GM19351 (cell line): Measurements from ENCODE around the gene IL6.

ENCODE experiments used
- ATAC-seq: cut with Tn5 transposase; IDR thresholded peaks from one replicate; pipeline ENCODE4 v1.9.1; 2021; ENCODE audit warnings: mild to moderate bottlenecking, moderate library complexity; ENCODE audit not compliant: unreplicated experiment

The IL6 gene

DNA sequence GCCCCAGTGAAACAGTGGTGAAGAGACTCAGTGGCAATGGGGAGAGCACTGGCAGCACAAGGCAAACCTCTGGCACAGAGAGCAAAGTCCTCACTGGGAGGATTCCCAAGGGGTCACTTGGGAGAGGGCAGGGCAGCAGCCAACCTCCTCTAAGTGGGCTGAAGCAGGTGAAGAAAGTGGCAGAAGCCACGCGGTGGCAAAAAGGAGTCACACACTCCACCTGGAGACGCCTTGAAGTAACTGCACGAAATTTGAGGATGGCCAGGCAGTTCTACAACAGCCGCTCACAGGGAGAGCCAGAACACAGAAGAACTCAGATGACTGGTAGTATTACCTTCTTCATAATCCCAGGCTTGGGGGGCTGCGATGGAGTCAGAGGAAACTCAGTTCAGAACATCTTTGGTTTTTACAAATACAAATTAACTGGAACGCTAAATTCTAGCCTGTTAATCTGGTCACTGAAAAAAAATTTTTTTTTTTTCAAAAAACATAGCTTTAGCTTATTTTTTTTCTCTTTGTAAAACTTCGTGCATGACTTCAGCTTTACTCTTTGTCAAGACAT, 574 bp upstream of the IL6 start:
- ATAC-seq: peak; percentile 71

DNA sequence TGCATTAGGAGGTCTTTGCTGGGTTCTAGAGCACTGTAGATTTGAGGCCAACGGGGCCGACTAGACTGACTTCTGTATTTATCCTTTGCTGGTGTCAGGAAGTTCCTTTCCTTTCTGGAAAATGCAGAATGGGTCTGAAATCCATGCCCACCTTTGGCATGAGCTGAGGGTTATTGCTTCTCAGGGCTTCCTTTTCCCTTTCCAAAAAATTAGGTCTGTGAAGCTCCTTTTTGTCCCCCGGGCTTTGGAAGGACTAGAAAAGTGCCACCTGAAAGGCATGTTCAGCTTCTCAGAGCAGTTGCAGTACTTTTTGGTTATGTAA, 675 bp downstream of the IL6 start:
- ATAC-seq: no peak

DNA sequence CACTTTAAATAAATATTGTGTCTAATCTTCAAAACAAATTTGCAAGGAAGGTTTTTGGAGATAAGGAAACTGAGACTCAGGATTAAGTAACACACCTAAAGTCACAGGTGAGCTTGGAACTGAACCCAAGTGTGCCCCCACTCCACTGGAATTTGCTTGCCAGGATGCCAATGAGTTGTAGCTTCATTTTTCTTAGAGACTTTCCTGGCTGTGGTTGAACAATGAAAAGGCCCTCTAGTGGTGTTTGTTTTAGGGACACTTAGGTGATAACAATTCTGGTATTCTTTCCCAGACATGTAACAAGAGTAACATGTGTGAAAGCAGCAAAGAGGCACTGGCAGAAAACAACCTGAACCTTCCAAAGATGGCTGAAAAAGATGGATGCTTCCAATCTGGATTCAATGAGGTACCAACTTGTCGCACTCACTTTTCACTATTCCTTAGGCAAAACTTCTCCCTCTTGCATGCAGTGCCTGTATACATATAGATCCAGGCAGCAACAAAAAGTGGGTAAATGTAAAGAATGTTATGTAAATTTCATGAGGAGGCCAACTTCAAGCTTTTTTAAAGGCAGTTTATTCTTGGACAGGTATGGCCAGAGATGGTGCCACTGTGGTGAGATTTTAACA, 1.5 kb downstream of the IL6 start:
- ATAC-seq: no peak

DNA sequence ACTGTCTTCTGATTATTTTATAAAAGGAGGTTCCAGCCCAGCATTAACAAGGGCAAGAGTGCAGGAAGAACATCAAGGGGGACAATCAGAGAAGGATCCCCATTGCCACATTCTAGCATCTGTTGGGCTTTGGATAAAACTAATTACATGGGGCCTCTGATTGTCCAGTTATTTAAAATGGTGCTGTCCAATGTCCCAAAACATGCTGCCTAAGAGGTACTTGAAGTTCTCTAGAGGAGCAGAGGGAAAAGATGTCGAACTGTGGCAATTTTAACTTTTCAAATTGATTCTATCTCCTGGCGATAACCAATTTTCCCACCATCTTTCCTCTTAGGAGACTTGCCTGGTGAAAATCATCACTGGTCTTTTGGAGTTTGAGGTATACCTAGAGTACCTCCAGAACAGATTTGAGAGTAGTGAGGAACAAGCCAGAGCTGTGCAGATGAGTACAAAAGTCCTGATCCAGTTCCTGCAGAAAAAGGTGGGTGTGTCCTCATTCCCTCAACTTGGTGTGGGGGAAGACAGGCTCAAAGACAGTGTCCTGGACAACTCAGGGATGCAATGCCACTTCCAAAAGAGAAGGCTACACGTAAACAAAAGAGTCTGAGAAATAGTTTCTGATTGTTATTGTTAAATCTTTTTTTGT, 2.3 kb downstream of the IL6 start:
- no peak for ATAC-seq

DNA sequence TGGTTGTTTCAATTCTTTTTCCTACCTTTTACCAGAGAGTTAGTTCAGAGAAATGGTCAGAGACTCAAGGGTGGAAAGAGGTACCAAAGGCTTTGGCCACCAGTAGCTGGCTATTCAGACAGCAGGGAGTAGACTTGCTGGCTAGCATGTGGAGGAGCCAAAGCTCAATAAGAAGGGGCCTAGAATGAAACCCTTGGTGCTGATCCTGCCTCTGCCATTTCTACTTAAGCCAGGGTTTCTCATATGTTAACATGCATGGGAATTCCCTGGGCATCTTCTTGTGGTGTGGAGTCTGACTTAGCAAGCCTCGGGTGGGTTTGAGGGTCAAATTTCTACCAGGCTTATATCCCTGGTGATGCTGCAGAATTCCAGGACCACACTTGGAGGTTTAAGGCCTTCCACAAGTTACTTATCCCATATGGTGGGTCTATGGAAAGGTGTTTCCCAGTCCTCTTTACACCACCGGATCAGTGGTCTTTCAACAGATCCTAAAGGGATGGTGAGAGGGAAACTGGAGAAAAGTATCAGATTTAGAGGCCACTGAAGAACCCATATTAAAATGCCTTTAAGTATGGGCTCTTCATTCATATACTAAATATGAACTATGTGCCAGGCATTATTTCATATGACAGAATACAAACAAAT, 3.2 kb downstream of the IL6 start:
- ATAC-seq: no peak

DNA sequence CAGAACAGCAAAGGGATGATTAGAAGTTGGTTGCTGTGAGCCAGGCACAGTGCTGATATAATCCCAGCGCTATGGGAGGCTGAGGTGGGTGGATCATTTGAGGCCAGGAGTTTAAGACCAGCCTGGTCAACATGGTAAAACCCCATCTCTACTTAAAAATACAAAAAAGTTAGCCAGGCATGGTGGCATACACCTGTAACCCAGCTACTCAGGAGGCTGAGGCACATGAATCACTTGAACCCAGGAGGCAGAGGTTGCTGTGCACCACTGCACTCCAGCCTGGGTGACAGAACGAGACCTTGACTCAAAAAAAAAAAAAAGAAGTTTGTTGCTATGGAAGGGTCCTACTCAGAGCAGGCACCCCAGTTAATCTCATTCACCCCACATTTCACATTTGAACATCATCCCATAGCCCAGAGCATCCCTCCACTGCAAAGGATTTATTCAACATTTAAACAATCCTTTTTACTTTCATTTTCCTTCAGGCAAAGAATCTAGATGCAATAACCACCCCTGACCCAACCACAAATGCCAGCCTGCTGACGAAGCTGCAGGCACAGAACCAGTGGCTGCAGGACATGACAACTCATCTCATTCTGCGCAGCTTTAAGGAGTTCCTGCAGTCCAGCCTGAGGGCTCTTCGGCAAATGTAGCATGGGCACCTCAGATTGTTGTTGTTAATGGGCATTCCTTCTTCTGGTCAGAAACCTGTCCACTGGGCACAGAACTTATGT, 4.1 kb downstream of the IL6 start:
- ATAC-seq: no peak

DNA sequence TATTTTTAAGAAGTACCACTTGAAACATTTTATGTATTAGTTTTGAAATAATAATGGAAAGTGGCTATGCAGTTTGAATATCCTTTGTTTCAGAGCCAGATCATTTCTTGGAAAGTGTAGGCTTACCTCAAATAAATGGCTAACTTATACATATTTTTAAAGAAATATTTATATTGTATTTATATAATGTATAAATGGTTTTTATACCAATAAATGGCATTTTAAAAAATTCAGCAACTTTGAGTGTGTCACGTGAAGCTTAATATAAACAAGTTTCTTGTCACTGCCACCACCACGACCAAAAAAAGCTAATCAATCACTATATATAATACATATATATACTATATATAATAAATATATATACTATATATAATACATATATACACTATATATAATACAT, 4.8 kb downstream of the IL6 start:
- no peak for ATAC-seq

DNA sequence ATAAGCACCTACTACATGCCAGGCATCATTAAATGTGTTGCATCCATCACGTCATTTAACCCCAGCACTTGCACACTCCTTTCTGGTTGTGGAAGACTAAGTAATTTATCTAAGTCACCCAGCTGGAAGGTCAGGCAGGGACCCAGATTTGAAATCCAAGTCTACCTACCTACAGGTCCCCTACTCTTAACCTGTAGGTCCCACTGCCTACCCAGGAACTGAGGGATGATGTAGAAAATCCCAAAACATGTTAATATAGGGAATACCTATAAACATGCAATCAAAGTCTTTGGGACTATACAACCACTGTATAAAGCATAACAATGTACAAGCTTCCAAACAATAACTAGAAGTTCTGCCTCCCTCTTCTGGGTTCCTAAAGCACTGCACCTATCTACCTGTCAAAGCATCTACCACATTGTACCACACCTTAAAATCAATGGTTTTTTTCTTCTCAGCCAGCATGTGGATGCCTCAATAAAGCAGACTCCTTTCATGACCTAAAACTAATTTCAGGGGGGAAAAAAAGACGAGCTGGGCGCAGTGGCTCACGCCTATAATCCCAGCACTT, 5.6 kb downstream of the IL6 start:
- ATAC-seq: no peak

DNA sequence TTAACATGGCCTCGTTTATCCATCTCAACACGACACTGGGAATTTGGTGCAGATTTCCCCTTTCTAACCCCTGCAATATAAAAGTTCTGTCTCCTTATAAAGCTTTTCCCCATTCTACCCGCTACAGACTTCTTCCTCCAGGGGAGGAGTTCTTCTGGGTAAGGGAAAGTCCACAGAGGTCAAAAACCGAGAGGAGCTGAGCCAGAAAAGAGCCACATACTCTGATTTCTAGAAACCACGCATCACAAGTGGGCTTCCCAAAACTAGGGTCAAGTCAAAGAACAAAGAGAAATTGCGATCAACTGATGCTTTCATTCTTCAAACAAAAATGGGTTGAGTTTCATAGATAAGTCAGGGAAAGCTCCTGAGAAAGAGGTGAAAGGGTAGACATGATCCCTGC, 6.8 kb downstream of the IL6 start:
- no peak for ATAC-seq

DNA sequence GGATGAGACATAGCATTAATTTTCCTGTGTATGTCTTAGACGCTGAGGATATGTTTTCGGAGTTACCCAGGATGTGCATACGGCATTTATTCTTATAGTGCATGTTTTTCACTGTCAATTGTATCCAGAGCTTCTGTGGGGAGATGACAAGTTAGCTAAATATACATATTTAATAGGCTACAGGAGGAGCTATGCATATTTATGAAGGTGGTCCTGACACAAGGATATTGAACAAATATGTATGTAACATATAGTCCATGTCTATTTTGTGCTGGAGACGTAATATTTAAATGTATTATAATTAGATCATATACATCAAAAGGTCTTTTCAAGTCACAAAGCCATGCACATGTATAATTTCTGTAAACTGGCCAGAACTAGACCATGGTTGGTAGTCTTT, 16.0 kb downstream of the IL6 start:
- no peak for ATAC-seq

DNA sequence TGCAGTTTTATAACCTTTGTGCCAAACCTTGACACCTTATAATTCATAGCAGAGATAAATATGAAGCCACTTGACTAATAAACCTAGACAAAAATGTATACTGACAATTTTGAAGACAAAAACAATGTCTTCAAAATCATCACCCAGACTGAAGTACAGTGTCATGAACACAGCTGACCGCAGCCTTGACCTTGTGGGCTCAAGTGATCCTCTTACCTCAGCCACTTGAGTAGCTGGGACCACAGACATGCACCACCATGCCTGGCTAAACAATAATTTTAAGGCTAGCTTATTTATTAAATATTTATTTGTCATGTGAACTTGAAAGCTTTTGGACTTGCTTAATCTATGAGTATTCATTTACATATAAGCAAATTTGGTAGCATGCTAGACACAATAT, 24.3 kb downstream of the IL6 start:
- no peak for ATAC-seq

DNA sequence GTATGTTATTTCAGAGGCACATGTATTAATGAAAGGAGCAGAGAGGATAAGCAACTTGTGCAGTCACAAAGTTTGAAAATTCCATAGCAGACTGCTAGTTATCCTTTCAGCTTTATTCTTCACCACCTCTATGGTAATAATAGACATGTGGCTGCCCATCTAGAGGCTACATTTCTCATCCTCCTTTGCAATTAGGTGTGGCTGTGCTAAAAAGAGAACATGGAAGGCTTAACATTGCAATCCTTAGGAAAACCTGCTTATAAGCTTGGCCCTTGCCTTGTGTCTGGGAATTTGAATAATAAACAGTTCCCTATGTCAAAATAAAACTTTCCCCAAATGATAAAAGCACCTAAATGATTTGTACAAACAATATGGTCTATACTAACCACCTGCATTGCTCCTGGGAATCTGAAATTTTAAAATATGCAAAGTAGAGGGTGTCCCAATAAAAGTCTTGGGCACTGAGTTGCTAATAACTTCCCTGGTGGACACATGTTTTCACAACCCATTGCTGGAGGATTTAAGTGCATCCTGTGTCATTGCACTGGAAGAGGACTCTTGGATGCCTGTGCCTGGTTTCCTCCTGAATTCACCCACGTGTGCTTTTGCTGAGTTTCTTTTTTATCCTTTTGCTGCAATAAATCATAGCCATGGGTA, 30.5 kb downstream of the IL6 start:
- no peak for ATAC-seq

DNA sequence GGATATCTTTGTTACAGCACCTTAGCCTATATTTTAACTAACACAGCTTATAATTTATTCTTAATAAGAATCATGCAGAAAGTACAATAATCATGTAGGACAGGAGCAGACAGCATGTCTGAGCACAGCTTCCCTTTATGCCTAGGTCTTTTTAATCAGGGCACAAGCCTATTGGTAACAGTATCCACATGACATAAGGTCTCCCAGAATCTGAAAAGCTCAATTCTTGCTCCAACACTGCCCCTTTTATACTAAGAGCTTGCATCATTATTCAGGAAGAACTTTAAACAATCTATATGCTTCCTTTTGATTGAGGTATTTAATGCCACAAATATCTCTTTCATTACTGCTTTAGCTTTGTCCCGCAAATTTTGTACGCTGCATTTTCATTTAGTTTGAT, 31.6 kb downstream of the IL6 start:
- no peak for ATAC-seq

DNA sequence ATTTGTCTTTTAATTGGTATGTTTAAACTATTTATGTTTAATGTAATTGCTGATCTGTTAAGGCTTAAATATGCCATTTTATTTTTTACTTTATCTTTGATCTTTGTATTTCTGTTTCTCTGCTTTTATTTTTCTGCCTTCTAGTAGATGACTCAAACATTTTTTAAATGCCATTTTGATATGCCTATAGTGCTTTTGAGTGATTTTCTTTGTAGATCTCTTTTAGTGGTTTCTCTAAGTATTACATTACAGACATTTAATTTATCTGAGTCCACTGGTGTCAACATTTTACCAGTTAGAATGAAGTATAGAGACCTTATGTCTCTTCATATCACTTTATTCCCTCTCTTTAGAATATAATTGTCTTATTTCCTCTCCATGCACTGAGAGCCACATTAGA, 32.7 kb downstream of the IL6 start:
- ATAC-seq: no peak

DNA sequence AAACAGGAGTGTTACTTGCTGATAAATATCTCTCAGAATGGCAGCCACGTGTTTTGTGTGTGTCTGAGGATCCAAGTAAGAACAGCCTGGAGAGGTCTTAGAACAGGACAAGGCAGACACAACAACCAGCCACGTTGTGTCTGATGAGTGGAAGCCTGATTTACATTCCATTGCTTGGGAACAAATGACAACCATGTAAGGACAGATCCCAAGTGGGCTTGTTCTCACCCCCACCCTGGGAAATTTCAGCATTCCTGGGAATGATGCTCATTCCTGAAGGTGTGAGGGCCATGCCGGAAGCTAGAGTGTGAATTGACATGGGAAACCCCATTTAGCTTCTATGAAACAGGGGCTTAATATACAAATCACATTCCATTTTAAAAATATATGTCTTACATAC, 35.9 kb downstream of the IL6 start:
- no peak for ATAC-seq

DNA sequence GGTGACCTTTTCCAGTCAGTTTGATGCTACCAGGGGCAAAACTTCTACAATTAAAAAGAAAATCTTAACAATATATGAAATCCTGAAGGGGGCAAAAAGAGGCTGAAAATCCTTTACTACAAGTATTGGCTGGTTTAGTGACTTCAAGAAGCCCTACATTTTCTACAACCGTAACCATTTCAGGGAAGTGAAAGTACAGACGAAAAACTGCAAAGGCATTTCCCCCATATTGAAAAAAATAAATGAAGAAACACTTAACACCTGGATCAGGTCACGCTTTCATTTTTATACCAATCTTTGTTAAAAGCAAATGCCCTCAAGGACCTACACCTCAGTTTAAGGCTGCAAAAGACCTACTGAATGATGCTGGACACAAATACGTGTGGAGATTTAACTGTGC, 38.6 kb downstream of the IL6 start:
- ATAC-seq: peak; percentile 90

DNA sequence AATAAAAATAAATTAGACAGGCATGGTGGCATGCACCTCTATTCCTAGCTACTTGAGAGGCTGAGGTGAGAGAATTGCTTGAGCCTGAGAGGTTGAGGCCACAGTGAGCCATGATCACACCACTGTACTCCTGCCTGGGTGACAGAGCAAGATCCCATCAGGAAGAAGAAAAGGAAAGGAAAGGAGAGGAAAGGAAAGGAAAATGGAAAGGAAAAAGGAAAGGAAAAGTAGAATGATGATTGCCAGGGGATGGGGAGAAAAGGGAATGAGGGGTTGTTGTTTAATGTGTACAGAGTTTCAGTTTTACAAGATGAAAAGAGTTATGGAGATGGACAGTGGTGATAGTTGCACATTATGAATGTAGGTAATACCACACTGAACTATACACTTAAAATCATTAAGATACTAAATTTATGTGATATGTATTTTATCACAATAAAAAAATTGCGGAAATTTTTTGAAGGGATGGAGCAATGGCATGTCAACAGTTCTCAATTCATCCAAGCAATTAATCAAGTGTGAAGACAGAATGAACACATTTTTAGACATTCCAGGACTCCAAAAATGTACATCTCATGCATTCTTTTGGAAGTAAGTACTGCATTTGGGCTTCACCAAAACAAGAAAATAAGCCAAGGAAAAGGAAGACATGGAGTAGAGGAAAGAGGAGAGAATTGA, 44.3 kb downstream of the IL6 start:
- no peak for ATAC-seq

DNA sequence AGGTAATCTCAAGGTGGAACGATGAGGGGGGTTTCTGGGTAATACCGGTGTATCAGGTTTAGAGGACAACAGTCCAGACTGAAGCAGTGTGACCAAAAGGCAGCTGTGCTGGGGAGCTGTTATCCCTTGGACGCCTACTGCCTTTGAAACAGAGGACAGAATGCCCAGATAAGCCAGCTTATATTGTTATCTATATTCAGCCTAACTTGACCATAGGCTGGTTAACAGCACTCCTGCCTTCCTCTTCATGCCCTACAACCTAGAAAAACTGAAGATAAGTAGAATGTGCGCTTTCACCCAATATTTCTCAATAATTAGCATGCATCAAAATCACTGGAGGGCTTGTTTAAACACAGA, 44.9 kb downstream of the IL6 start:
- no peak for ATAC-seq

DNA sequence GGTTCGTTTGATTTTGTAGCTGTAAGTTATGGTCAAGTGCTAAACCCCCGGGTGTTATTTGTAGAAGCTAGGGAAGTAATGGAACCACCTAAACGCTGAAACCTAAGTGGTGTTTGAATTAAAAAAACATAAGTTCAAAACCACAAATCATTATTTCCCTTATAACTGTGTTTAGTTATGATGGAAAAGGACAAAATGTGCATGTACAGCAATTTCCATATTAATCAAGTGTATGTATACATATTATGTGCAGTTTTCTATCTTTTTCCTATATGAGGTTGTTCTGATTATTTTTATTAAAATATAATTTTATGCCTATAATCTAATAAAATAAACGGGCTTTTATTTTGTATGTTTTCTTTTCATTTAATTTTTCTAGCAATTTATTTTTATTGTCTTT, 45.9 kb downstream of the IL6 start:
- no peak for ATAC-seq

DNA sequence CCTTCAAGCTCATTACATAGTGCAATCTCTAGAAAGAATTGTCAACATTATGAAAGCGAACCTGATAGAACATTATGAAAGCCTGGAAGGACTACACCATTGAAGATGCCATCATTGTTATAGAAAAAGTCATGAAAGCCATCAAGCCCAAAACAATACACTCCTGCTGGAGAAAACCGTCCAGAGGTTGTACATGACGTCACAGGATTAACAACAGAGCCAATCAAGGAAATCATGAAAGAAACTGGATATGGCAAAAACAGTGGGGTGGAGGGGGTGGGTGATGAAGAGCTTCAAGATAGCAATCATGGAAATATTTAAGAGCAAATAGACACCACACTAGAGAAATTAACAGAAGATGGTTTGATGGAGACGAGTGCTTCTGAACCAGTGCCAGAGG, 50.0 kb downstream of the IL6 start:
- no peak for ATAC-seq
